CD1c-positive myeloid dendritic cell (primary cell): ENCODE measurements around the gene S100A8.

Source experiments
- DNase-seq: peaks from one replicate; pipeline ENCODE4 v3.0.0-alpha.2; 2016; ENCODE audit errors: extremely low spot score

The S100A8 gene

DNA sequence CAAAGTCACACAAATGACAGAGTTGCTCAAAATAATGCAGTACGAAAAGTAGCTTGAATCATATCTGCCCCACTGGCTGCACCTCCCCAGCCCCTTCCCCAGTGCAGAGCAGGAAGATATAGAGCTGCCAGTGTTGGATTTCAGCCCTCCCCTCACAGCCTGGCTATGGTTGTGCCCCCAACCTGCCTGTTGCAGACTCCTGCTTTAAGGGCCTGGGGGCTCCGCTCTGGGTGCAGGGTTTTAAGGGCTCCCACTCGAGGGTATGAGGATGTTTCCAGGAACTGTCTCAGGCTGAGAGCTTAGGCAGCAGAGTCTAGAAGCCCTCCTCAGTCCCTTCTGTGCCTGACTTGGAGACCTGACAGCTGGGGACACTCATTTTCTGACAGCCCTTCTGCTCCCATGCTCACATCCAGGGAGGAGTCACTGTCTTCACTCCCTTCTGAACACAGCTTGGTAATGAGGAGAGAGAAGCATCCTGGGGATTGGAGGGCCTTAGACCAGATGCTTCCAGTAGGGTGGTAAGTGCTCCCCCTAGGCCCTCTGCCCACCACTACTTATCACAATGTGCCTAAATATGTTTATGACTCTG lies 28.6 kb downstream of the S100A8 start:
- no peak for DNase-seq

GRCh38 chr1:153361480-153362109 lies 29.3 kb downstream of the S100A8 start:
- no peak for DNase-seq

DNA sequence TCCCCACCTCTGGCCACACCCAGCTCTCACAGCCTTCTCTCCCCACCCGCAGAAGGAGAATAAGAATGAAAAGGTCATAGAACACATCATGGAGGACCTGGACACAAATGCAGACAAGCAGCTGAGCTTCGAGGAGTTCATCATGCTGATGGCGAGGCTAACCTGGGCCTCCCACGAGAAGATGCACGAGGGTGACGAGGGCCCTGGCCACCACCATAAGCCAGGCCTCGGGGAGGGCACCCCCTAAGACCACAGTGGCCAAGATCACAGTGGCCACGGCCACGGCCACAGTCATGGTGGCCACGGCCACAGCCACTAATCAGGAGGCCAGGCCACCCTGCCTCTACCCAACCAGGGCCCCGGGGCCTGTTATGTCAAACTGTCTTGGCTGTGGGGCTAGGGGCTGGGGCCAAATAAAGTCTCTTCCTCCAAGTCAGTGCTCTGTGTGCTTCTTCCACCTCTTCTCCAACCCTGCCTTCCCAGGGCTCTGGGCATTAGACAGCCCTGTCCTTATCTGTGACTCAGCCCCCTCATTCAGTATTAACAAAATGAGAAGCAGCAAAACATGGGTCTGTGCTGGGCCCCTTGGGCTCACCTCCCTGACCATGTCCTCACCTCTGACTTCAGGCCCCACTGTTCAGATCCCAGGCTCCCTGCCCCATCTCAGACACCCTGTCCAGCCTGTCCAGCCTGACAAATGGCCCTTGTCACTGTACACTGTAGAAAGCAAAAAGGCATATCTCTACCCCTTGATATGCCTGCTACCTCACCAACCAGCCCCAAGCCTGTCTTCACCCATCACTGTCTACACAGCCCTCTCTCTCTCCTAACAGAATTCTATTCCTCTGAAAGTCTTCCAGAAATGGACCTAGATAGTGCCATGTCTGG lies 30.0 kb downstream of the S100A8 start:
- DNase-seq = no peak

GRCh38 chr1:153360190-153360589 lies 30.7 kb downstream of the S100A8 start:
- DNase-seq = peak; percentile 57

DNA sequence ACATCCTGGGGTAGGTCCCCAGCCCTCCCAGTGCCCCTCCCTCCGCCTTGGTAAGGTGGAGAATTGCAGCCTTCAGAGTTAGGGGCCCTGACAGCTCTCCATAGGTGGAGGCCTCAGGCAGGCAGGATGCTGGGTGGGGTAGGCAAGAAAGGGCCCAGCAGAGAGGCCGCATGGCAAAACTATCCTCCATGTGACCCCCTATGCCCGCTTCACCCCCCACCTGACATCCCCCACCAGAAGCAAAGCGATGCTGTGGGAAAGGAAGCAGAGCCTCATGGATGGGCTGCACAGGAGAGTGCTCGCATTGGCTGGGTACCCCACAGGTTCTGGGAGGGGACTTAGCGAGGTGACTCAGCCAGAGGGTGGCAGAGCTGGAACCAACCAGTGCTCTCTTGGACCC lies 31.6 kb downstream of the S100A8 start:
- DNase-seq = no peak

GRCh38 chr1:153358691-153358975 lies 32.2 kb downstream of the S100A8 start:
- DNase-seq = no peak

- peak; percentile 44 for DNase-seq
Observed at GRCh38 chr1:153357853-153358690, 32.8 kb downstream of the S100A8 start, which contains the start of gene S100A9. Gene S100A9 (plus strand): TSS chr1:153357854. CDS start chr1:153358284, 430 bp downstream.

DNA sequence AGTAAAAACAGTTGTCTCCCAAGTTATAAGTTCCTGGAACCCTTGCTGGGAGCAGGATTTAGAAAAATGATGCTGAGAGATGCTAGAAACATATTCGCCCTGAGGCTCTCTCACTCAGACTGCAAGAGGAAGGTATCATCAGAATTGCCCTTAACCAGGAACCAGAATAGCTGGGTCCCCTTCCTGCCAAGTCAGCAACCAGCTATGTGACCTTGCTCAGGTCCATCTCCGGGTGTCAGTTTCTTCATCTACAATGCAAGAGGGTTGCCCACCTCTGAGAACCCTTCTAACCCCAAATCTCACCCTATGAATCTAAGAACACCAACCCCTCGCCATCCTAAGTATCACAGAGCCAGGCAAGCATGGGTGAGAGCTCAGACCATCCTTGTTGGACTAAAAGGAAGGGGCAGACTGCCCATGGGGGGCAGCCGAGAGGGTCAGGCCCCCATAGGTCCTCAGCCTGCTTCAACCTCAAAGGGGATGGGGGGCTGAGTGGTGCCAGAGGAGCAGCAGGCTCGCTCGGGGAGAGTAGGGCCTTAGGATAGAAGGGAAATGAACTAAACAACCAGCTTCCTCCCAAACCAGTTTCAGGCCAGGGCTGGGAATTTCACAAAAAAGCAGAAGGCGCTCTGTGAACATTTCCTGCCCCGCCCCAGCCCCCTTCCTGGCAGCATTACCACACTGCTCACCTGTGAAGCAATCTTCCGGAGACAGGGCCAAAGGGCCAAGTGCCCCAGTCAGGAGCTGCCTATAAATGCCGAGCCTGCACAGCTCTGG lies 33.6 kb downstream of the S100A8 start:
- DNase-seq = peak; percentile 80

DNA sequence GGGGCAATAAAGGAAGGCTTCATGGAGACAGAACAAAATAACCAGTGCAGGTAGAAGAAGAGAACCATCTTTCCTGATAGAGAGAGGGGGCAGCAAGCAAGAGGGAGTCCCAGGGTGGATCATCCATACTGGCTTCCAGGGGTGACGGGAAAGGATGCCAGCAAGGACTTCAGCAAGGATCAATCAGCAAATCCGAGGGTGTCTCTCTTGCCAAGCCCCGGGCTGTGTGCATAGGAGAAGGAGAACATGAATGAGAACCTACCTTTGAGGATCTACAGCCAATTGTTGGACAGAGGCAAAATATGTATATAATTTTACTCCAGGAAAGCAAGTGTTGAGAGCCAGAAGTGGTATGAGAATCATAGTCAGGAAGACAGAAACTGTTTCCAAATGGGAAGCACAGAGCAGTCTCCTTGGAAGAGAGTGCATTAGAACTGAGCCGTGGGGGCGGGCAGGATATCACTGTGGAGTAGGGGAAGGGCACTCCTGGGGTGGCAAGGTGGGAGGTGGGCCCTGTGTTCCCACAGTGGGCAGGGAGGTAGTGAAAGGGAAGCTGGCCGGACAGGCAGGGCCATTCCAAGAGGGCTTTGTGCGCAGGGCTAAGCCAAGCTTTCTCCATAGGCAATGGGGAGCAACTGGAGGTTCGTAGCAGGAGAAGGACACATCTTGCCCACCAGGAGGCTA lies 34.3 kb downstream of the S100A8 start:
- no peak for DNase-seq

DNA sequence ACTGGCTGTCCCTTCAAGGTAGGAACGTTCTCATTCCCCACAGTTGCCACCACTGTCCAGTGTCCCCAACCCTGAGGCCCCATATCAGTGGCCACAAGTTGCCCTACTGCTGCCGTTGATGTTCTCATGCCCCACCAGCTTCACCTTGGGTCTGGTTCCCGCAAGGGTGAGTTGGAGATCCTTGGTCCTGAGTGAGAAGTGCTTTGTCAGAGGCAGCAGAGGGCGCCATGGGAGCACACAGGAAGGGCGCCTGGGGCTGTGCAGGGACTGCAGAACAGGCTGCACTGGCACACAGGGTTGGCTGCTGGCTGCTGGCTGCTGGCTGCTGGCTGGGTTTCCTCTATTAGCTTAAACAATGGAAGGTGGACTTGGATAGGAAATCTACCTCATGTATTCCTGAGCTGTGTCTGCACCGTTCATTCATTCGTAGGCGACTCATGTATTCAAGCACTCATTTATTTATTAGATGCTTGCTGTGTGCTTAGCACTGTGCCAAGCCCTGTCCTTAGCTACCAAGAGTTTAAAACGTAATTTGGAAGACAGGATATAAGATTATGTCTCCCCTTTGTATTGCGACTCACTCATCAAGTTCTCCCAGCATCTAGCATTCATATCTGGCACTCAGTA lies 35.3 kb downstream of the S100A8 start:
- peak; percentile 84 for DNase-seq

- no peak for DNase-seq
Observed at GRCh38 chr1:153354515-153355193, 36.2 kb downstream of the S100A8 start.

- no peak for DNase-seq
Observed at GRCh38 chr1:153353226-153353947, 37.5 kb downstream of the S100A8 start.

DNA sequence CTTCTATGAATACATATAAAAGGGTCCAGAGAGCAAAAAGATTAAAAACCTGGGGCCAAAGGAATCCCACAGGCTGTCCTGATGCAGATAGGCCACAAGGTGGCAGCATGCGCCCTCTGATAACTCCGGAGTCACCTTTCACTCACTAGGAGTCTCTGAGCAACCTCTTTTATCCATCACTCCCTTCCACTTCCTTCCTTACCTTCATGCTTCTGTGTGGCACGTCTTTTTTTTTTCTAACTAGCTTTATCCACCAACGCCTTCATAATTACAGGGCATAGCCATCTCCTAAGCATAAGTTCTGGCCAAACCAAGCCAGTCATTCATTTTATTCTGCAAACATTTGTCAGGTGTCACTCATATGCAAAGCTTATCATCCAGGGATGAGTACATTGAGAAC lies 38.4 kb downstream of the S100A8 start:
- DNase-seq = peak; percentile 83

GRCh38 chr1:153350321-153350957 lies 40.4 kb downstream of the S100A8 start:
- no peak for DNase-seq

GRCh38 chr1:153349363-153350320 lies 41.2 kb downstream of the S100A8 start:
- peak; percentile 38 for DNase-seq

DNA sequence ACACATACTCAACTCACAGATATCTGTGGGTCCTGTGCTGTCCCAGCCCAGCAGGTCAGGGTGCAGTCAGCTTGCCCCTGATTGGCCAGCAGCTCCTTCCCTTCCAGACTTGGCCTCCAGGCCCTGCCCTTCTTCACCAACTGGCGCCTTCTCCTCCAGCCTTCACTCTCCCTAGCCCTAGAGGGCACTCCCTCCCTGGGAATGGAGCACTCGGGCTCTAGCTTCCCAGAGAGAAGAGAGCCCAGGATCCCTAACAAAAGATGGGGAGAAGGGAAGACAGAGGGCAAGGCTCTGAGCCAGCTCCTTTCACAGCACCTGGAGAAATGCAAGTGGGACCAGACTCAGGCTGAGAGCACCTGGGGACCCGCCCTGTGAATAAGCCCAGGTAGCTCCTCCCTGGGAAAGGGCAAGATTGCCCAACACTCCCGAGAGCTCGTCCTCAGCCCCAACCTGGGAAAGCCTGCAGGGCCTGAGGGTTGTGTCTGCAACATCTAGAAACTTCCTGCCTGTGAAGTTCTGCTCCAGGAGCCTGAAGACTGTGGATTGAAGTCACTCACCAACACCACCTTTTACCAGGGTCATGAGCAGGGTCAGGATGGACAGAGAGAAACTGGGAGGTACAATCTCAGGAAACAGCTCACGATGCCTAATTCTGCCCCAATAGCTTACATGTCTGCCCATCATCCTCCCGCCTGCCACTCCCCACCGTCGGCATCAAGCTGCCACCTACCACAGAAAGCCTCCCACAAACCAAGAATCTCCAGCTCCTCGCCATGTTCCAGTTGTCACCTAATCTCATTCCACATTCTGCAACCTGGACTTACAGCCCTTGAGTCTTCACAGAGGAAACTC lies 42.1 kb downstream of the S100A8 start, which contains the start of gene PGLYRP4:
PGLYRP4 (minus strand) TSS at position 331 of the 852 bp plus-strand sequence. CDS start 909 bp downstream, outside the sequence.
- no peak for DNase-seq
